ENCODE results near the gene PDE4C.

The PDE4C gene

DNA sequence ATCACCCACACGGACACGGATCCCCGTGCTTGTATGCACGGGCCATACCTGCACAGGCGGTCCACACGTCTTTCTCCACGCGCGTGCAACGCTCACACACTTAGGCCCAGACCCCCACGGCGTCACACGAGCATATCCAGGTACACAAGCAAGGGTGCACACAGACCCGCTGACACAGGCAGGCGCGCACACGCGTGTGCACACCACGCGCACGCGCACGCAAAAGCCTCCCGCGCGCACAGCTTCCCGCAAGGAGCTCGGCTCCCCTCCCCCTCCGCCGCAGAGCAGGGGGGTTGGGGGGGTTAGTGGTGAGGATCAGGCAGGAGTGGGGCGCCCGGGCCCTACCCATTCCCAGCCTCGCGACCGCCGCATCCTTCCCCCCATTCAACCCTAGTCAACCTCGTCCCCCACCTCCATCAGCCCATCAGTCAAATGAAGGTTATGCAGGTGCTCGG lies 22.8 kb downstream of the PDE4C start:
- H3K9ac ChIP-seq (ENCODE audit: low read depth, low read length): peak overlapping the region; percentile 89
- H3K36me3 ChIP-seq (ENCODE audit: insufficient read depth, low read length): no peaks in the 10 kb centered on the region
- no peaks in the 10 kb centered on the region; the same call in 1 of the 2 replicates for H3K4me1 ChIP-seq (ENCODE audit: insufficient read depth, low read length)
- no peaks in the 10 kb centered on the region for H3K9me3 ChIP-seq (ENCODE audit: control insufficient read depth, insufficient read depth, low read length)

DNA sequence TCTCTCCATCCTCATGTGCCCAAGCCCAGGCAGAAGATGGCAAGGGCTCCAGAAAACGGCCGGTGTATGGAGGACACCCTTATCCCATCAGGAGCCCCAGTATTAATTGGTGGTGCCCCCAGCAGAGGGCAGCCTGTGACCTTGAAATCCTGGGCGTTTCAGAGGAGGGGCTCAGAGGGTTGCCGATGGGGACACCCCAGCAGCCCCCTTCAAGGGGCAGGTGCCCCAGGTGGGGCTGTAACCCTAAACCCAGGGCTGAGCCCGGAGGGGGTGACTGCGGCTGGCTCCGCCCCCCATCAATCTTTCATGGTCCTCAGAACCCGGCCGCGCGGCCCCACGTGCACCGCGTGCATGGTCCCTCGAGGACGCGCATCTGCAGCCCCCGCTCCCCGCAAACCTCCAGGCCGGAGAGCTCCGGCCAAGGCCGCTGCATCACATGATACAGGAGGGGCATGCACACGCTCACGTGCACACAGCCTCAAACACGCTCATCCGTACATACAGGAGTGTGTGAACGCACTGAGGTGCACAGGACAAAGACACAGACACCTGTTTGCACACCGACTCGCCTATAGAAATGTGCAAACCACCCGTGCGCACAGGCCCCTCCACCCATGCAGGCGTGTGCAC lies 23.3 kb downstream of the PDE4C start:
- H3K4me1 ChIP-seq (ENCODE audit: insufficient read depth, low read length): no peaks in the 10 kb centered on the region; the same call in 1 of the 2 replicates
- no peaks in the 10 kb centered on the region for H3K9me3 ChIP-seq (ENCODE audit: control insufficient read depth, insufficient read depth, low read length)
- peak overlapping the region; percentile 89 for H3K9ac ChIP-seq (ENCODE audit: low read depth, low read length)
- H3K36me3 ChIP-seq (ENCODE audit: insufficient read depth, low read length): no peaks in the 10 kb centered on the region; the same call in 1 of the 2 replicates

DNA sequence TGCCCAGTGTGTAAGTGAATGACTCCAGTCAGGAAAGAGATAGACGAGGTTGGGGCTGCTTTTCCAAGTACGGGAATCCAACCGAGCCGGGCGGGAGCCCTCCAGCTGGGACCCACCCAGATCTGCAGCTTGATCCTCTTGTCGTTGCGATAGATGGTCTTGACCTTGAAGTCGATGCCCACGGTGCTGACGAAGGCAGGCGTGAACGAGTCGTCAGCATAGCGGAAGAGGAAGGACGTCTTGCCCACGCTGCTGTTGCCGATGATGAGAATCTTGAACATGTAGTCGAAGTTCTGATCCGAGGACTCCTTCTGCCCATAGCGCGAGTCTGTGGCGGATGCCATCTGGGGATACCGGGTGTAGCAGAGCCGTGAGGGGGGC lies 23.9 kb downstream of the PDE4C start:
- no peaks in the 10 kb centered on the region; the same call in 1 of the 2 replicates for H3K4me1 ChIP-seq (ENCODE audit: insufficient read depth, low read length)
- no peak overlapping the region for H3K9ac ChIP-seq (ENCODE audit: low read depth, low read length)
- no peaks in the 10 kb centered on the region; the same call in 1 of the 2 replicates for H3K36me3 ChIP-seq (ENCODE audit: insufficient read depth, low read length)
- H3K9me3 ChIP-seq (ENCODE audit: control insufficient read depth, insufficient read depth, low read length): no peaks in the 10 kb centered on the region

DNA sequence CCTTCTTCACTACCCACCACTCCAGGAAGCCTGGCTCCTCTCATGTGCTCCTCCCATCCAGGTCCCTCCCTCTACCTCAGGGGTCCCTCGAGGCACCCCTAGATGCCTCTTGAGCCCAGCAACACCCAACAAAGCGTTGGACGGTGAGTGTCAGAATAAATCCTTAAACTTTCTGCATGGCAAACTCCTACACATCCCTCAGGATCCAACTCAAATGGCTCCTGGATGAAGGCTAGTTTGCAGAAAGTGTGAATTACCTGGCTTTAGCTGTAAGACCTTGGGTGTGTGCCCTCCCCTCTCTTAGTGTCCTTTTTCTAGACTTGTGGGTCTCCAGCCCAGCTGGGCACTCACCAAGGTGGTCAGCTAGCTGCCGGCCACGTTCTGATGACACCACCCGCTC lies 27.9 kb downstream of the PDE4C start:
- no peak overlapping the region for H3K9ac ChIP-seq (ENCODE audit: low read depth, low read length)
- no peaks in the 10 kb centered on the region; the same call in 1 of the 2 replicates for H3K36me3 ChIP-seq (ENCODE audit: insufficient read depth, low read length)
- H3K9me3 ChIP-seq (ENCODE audit: control insufficient read depth, insufficient read depth, low read length): no peaks in the 10 kb centered on the region
- H3K4me1 ChIP-seq (ENCODE audit: insufficient read depth, low read length): peaks cover 5% of the 10 kb centered on the region

DNA sequence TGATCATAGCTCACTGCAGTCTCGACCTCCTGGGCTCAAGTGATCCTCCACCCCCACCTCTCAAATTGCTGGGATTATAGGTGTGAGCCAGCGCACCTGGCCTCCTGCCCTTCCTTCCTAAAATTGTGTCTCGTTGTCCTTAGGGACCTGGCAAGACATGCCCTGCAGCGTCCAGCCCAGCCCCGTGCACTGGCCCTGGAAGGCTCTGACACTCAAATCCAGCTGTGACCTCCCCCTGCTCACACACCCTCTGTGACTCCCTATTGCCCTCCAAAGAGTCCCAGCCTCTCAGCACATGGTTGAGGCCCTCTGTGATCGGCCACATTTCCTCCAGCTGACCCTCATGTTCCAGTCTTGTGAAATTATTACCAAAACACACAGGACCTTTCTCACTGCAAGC lies 28.3 kb downstream of the PDE4C start:
- Histone ChIP-seq H3K4me1 (ENCODE audit: insufficient read depth, low read length) (peaks cover 5% of the 10 kb centered on the region), H3K9ac (ENCODE audit: low read depth, low read length) (no peak overlapping the region), H3K9me3 (ENCODE audit: control insufficient read depth, insufficient read depth, low read length) (no peaks in the 10 kb centered on the region), H3K36me3 (ENCODE audit: insufficient read depth, low read length) (no peaks in the 10 kb centered on the region; the same call in 1 of the 2 replicates)

DNA sequence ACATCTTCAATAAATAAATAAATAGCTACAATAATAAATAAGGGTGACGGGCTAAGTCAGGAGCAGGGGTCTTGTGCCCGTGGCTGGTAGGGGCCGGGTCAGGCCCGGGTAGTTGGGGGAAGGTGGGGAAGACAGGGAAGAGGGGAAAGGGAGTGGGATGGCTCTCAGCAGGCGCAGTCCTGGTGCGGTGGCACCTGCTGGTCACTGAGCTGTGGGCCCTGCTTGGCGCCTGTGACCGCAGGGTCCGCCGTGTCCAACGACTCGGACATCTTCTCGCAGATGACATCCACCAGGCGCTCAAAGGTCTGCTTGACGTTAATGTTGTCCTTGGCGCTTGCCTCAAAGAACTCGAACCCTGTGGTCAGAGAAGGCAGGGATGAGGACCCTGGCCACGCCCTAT lies 28.9 kb downstream of the PDE4C start:
- Histone ChIP-seq H3K36me3 (ENCODE audit: insufficient read depth, low read length) (no peaks in the 10 kb centered on the region; the same call in 1 of the 2 replicates), H3K9ac (ENCODE audit: low read depth, low read length) (no peak overlapping the region)

DNA sequence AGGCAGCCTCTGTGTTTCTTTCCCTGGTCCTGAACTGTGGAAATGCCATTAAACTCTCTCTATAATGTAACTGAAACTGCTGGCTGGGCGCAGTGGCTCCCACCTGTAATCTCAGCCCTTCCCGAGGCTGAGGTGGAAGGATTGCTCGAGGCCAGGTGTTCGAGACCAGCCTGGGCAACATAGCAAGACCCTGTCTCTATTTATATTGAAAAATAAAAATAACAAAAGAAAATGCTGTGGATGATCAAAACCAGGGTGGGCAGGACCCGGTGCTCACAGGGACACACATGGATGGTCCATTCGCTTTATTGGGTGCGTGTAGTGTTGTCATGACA lies 29.8 kb downstream of the PDE4C start:
- Histone ChIP-seq H3K9ac (ENCODE audit: low read depth, low read length) (no peak overlapping the region), H3K9me3 (ENCODE audit: control insufficient read depth, insufficient read depth, low read length) (no peaks in the 10 kb centered on the region), H3K4me1 (ENCODE audit: insufficient read depth, low read length) (peaks cover 5% of the 10 kb centered on the region; the same call in 1 of the 2 replicates), H3K36me3 (ENCODE audit: insufficient read depth, low read length) (no peaks in the 10 kb centered on the region; the same call in 1 of the 2 replicates)

More for the DNA sequence above, 28.9 kb downstream of the PDE4C start:
- Histone ChIP-seq H3K4me1 (ENCODE audit: insufficient read depth, low read length) (peaks cover 5% of the 10 kb centered on the region; the same call in 1 of the 2 replicates), H3K9me3 (ENCODE audit: control insufficient read depth, insufficient read depth, low read length) (no peaks in the 10 kb centered on the region)

DNA sequence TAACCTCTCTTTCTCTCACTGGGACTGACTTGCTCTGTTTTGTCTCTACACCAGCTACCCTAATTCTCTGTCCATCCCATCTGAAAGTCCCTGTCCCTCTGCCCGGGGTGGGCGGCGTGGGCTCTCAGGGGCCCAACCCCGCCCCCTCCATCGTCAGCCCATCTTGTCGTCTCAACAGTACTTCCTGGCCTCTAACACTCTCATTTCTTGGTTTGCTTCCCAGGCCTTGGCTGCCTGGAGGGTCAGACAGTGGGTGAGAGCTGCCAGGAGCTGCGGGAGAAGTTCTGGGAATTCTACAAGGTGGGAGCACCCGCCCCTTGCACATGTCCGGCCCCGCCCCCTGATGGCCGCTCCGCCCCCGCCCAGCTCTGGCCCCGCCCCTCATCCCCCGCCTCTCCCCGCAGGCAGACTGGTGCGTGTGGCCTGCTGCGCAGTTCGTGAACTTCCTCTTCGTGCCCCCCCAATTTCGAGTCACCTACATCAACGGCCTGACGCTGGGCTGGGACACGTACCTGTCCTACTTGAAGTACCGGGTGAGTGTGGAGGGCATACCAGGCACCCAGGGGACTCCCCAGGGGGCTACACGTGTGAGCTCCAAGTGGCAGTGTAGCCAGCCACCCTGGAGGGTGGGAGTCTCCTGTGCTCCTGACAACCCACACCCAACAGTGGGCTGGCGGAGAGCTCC lies 31.5 kb downstream of the PDE4C start:
- peaks cover 5% of the 10 kb centered on the region; the same call in 1 of the 2 replicates for H3K4me1 ChIP-seq (ENCODE audit: insufficient read depth, low read length)
- peak overlapping the region; percentile 82; the same call in 1 of the 2 replicates for H3K9ac ChIP-seq (ENCODE audit: low read depth, low read length)
- H3K9me3 ChIP-seq (ENCODE audit: control insufficient read depth, insufficient read depth, low read length): no peaks in the 10 kb centered on the region
- H3K36me3 ChIP-seq (ENCODE audit: insufficient read depth, low read length): no peaks in the 10 kb centered on the region; the same call in 1 of the 2 replicates

DNA sequence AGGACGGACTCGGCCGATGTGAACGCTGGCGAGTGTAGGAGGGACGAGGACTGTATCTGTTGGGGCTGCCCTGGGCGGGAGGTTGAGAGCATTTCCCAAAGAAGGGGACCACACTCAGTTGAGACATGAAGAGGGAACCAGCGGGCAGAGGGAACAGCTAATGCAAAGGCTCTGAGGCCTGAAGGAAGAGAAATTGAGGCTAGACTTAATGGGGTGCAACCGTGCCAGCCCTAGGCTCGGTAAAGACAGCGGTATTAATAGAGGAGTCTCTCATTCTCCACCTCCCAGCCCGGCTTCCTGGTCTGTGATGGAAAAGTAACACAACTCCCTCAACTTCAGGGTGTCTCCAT lies 32.1 kb downstream of the PDE4C start:
- no peaks in the 10 kb centered on the region for H3K9me3 ChIP-seq (ENCODE audit: control insufficient read depth, insufficient read depth, low read length)
- H3K36me3 ChIP-seq (ENCODE audit: insufficient read depth, low read length): no peaks in the 10 kb centered on the region; the same call in 1 of the 2 replicates
- peak overlapping the region; percentile 82; the same call in 1 of the 2 replicates for H3K9ac ChIP-seq (ENCODE audit: low read depth, low read length)
- peaks cover 5% of the 10 kb centered on the region; the same call in 1 of the 2 replicates for H3K4me1 ChIP-seq (ENCODE audit: insufficient read depth, low read length)

DNA sequence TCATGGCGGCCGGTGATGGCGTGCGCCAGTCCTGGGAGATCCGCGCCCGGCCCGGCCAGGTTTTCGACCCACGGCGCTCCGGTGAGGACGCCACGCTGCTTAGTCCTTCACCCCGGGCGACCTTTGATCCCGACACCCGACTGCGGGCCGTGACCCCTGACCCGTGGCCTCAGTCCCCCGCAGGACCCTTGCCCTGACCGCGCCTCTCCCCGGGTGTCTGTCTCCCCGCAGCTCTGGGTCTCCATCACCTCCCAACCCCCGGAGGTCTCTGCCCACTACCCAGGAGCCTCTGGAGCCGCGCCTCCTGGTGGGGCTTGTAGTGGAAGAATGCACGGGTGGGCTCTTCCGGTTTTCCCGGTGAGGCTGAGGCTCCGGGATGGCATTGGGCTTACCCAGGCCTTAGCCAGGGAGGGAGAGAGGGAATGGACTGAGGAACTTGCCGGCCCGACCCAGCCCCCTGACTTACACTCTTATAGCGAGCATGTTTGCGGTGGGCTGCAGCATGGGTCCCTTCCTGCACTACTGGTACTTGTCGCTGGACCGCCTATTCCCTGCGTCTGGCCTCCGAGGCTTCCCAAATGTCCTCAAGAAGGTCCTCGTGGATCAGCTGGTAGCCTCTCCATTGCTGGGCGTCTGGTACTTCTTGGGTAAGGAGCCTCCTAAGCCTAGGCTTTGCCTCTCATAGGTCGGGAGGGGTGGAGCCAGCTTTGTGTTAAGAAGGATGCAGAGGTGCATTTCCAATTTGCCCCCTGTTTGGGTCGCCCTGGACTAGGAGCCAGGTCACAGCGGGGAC lies 32.7 kb downstream of the PDE4C start:
- no peaks in the 10 kb centered on the region for H3K9me3 ChIP-seq (ENCODE audit: control insufficient read depth, insufficient read depth, low read length)
- peaks cover 5% of the 10 kb centered on the region; the same call in 1 of the 2 replicates for H3K4me1 ChIP-seq (ENCODE audit: insufficient read depth, low read length)
- H3K9ac ChIP-seq (ENCODE audit: low read depth, low read length): peak overlapping the region; percentile 82
- no peaks in the 10 kb centered on the region; the same call in 1 of the 2 replicates for H3K36me3 ChIP-seq (ENCODE audit: insufficient read depth, low read length)

DNA sequence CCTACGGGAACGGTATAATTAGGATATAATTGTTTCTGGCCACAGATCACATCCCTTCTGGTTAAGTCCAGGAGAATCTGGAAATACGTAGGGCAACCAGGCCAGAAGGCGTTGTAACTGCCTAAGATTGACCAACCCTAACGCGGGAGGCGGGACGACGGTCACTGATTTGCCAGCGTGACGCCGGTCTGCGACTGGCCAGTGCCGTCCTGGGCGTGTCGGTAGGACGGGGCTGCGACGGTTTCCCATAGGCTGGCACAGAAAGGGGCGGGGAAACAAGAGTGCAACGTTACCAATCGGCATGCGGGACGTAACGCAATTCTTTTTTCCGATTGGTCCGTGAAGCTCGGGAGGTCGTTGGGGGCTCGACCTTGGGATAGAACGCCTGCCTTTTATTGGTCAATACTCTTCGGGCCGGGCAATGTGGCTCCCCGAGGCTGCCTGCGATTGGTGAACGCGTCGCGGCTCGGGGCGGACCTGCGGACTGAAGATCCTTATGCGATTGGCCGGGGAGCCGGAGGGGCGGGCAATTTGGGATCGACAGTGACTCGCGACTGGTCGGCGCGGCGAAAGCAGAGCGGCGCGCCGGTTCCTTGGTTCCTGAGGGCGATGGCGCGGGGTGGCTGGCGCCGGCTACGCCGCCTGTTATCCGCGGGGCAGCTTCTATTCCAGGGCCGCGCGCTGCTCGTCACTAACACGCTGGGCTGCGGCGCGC lies 33.4 kb downstream of the PDE4C start, which contains the start of gene MPV17L2:
MPV17L2 (plus strand) TSS at position 546 of the 715 bp plus-strand sequence; CDS start at position 610, 64 bp downstream.
- Histone ChIP-seq H3K36me3 (ENCODE audit: insufficient read depth, low read length) (no peaks in the 10 kb centered on the region), H3K9me3 (ENCODE audit: control insufficient read depth, insufficient read depth, low read length) (no peaks in the 10 kb centered on the region), H3K9ac (ENCODE audit: low read depth, low read length) (peak within 1 kb of the TSS; percentile 82), H3K4me1 (ENCODE audit: insufficient read depth, low read length) (peaks cover 5% of the 10 kb centered on the region; the same call in 1 of the 2 replicates)

DNA sequence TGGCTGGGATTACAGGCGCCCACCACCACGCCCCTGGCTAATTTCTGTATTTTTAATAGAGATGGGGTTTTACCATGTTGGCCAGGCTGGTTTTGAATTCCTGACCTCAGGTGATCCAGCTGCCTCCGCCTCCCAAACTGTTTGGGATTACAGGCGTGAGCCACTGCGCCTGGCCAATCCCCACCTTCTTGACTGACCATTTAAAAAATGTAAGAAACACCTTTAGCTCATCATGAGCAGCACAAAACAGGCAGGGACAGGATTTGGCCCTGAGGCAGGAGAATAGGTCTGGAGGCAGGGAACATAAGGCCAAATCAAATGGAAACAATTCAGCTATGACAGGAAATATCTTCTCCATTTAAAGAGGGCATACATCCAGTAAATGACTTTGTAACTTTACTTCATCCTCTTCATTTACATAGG lies 34.6 kb downstream of the PDE4C start:
- Histone ChIP-seq H3K36me3 (ENCODE audit: insufficient read depth, low read length) (no peaks in the 10 kb centered on the region), H3K4me1 (ENCODE audit: insufficient read depth, low read length) (peaks cover 5% of the 10 kb centered on the region; the same call in 1 of the 2 replicates), H3K9ac (ENCODE audit: low read depth, low read length) (peak overlapping the region; percentile 53; the same call in 1 of the 2 replicates), H3K9me3 (ENCODE audit: control insufficient read depth, insufficient read depth, low read length) (no peaks in the 10 kb centered on the region)

DNA sequence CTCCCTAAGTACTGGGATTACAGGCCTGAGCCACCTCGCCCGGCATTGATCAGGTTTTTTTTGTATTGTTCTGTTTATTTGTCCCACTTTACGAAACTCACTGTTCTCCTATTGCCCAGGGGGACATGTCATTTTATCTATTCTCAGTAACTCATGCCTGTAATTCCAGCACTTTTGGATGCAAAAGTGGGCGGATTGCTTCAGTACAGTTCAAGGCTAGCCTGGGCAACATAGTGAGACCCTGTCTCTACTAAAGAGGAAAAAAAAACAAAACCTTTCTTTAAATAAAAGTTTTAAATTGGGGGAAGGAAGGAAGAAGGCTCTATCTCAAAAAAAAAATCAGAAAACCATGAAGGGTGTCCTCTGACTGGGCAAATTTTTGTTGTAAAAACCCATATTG lies 36.0 kb downstream of the PDE4C start:
- H3K4me1 ChIP-seq (ENCODE audit: insufficient read depth, low read length): peaks cover 5% of the 10 kb centered on the region
- H3K9ac ChIP-seq (ENCODE audit: low read depth, low read length): no peak overlapping the region
- H3K36me3 ChIP-seq (ENCODE audit: insufficient read depth, low read length): no peaks in the 10 kb centered on the region
- no peaks in the 10 kb centered on the region for H3K9me3 ChIP-seq (ENCODE audit: control insufficient read depth, insufficient read depth, low read length)

DNA sequence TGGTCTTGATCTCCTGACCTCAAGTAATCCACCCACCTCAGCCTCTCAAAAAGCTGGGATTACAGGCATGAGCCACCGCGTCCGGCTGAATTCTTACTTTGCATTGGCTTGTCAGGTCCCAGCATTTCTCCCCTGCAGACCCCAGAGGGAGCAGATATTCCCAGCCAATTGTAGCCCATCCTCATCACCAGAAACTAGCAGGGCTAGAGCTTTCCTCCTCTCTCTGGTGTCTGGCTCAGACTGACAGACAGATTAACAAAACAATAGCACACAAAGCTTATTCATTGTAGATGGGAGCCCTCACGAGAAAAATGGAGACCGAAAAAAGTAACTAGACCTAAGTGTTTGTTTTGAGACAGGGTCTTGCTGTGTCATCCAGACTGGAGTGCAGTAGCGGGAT lies 40.7 kb downstream of the PDE4C start:
- Histone ChIP-seq H3K9me3 (ENCODE audit: control insufficient read depth, insufficient read depth, low read length) (no peaks in the 10 kb centered on the region), H3K4me1 (ENCODE audit: insufficient read depth, low read length) (no peaks in the 10 kb centered on the region; the same call in 1 of the 2 replicates), H3K9ac (ENCODE audit: low read depth, low read length) (no peak overlapping the region), H3K36me3 (ENCODE audit: insufficient read depth, low read length) (no peaks in the 10 kb centered on the region)

Measured in ES-I3 (cell line).